Astrocyte (in vitro differentiated cells and primary cell): ENCODE measurements around the gene LRRC28. TPM values are rescaled to one million over a fixed set of nuclear protein-coding genes. Genes with fewer than 3 reads are reported as not detected.
A peak's percentile ranks its signal among the peaks of the same experiment; 100 is the strongest.

Experiments used
- DNase-seq: peaks from one replicate; pipeline ENCODE4 v3.0.0-alpha.2; 2010; ENCODE audit warnings: low read depth
- FAIRE-seq: peaks from 2 replicates; lab custom pipeline; 2011; peaks lifted over from hg19 to GRCh38; lab: Jason Lieb, UNC
- H2AFZ ChIP-seq: 2 replicates; pipeline ENCODE4 v1.6.0; 2012; ENCODE audit warnings: low read depth, low read length, inconsistent platforms
- H3K27ac ChIP-seq: 2 replicates; pipeline ENCODE4 v1.5.1; 2011; ENCODE audit warnings: low read depth, low read length, inconsistent platforms
- H3K27me3 ChIP-seq: 2 replicates; pipeline ENCODE4 v1.6.0; 2011; ENCODE audit warnings: low read length, inconsistent platforms; ENCODE audit not compliant: insufficient read depth
- H3K36me3 ChIP-seq: 2 replicates; pipeline ENCODE4 v1.5.1; 2011; ENCODE audit warnings: low read length, inconsistent platforms; ENCODE audit not compliant: insufficient read depth
- H3K4me1 ChIP-seq: 2 replicates; pipeline ENCODE4 v1.5.1; 2011; ENCODE audit warnings: low read length, inconsistent platforms; ENCODE audit not compliant: insufficient read depth
- H3K4me2 ChIP-seq: 2 replicates; pipeline ENCODE4 v1.6.0; 2012; ENCODE audit warnings: low read length, inconsistent platforms
- H3K4me3 ChIP-seq: 2 replicates; pipeline ENCODE4 v1.5.1; 2011; ENCODE audit warnings: low read depth, mild to moderate bottlenecking, low read length, inconsistent platforms; ENCODE audit not compliant: insufficient read depth
- H3K79me2 ChIP-seq: 2 replicates; pipeline ENCODE4 v1.6.0; 2012; ENCODE audit warnings: mild to moderate bottlenecking, low read length, inconsistent platforms; ENCODE audit not compliant: insufficient read depth
- H3K9ac ChIP-seq: 2 replicates; pipeline ENCODE4 v1.6.0; 2012; ENCODE audit warnings: mild to moderate bottlenecking, low read length, inconsistent platforms
- H3K9me3 ChIP-seq: 2 replicates; pipeline ENCODE4 v1.5.1; 2012; ENCODE audit warnings: low read depth, mild to moderate bottlenecking, low read length, inconsistent platforms; ENCODE audit not compliant: insufficient read depth
- H4K20me1 ChIP-seq: 2 replicates; pipeline ENCODE4 v1.6.0; 2012; ENCODE audit warnings: low read length, inconsistent platforms; ENCODE audit not compliant: insufficient read depth
- H3K27ac Mint-ChIP-seq: one replicate; pipeline ENCODE4 v1.8.0; 2021; ENCODE audit warnings: mild to moderate bottlenecking, mixed read lengths; ENCODE audit not compliant: unreplicated experiment
- H3K27me3 Mint-ChIP-seq: one replicate; pipeline ENCODE4 v1.8.0; 2021; ENCODE audit warnings: low read depth, mixed read lengths; ENCODE audit not compliant: unreplicated experiment
- H3K36me3 Mint-ChIP-seq: one replicate; pipeline ENCODE4 v1.8.0; 2021; ENCODE audit warnings: low read depth, mixed read lengths; ENCODE audit not compliant: unreplicated experiment
- H3K4me1 Mint-ChIP-seq: one replicate; pipeline ENCODE4 v1.8.0; 2021; ENCODE audit warnings: low read depth, mixed read lengths; ENCODE audit not compliant: unreplicated experiment
- H3K4me3 Mint-ChIP-seq: one replicate; pipeline ENCODE4 v1.8.0; 2021; ENCODE audit warnings: mild to moderate bottlenecking, moderate library complexity, mixed read lengths; ENCODE audit not compliant: unreplicated experiment
- H3K9me3 Mint-ChIP-seq: one replicate; pipeline ENCODE4 v1.8.0; 2021; ENCODE audit warnings: mild to moderate bottlenecking, mixed read lengths; ENCODE audit not compliant: unreplicated experiment
- CTCF ChIP-seq: IDR thresholded peaks from 2 replicates; pipeline ENCODE4 v1.5.1; 2011; ENCODE audit warnings: low read depth, mild to moderate bottlenecking, inconsistent platforms, low read length, moderate library complexity; ENCODE audit not compliant: insufficient read depth
- EZH2 ChIP-seq: IDR thresholded peaks from 2 replicates; pipeline ENCODE4 v1.6.1; 2012; ENCODE audit warnings: mild to moderate bottlenecking, low read length, inconsistent platforms; ENCODE audit not compliant: insufficient read depth
- total RNA-seq: library from RNA; stranded (reverse); gene quantifications from 2 replicates; pipeline ENCODE4 v1.2.1, GENCODE V29; 2021

The LRRC28 gene
- total RNA-seq, 1 donor from 2014 or later, result 28.1 TPM

GRCh38 chr15:99238849-99239248 is 12.4 kb upstream of the LRRC28 start:
- FAIRE-seq (no peak), DNase-seq (no peak)
- Histone ChIP-seq H3K36me3 (peaks cover 7% of the 10 kb centered on the region), H3K4me2 (no peak overlapping the region), H3K9me3 (no peaks in the 10 kb centered on the region), H3K79me2 (peaks cover 32% of the 10 kb centered on the region), H3K4me3 (no peak overlapping the region), H4K20me1 (peaks cover 3% of the 10 kb centered on the region), H3K27ac (no peak overlapping the region), H3K9ac (no peak overlapping the region), H3K4me1 (no peaks in the 10 kb centered on the region), H3K27me3 (no peaks in the 10 kb centered on the region), H2AFZ (no peak overlapping the region)
- no peak overlapping the region for H3K27ac Mint-ChIP-seq
- H3K9me3 Mint-ChIP-seq, result peaks cover 2% of the 10 kb centered on the region
- no peak overlapping the region for H3K4me3 Mint-ChIP-seq
- no peaks in the 10 kb centered on the region for H3K27me3 Mint-ChIP-seq
- TF ChIP-seq EZH2 (no peak), CTCF (no peak)
- peaks cover 7% of the 10 kb centered on the region for H3K4me1 Mint-ChIP-seq
- peaks cover 3% of the 10 kb centered on the region for H3K36me3 Mint-ChIP-seq

- no peak overlapping the region for H3K27ac ChIP-seq
- H3K9ac ChIP-seq, result no peak overlapping the region
These were observed 11.6 kb upstream of the LRRC28 start for GRCh38 chr15:99239545-99240198.

More at GRCh38 chr15:99239545-99240198, 11.6 kb upstream of the LRRC28 start:
- Histone ChIP-seq H3K9me3 (no peaks in the 10 kb centered on the region), H3K4me3 (no peak overlapping the region), H3K4me2 (no peak overlapping the region), H3K27me3 (no peaks in the 10 kb centered on the region), H3K4me1 (no peaks in the 10 kb centered on the region), H3K79me2 (peaks cover 39% of the 10 kb centered on the region), H3K36me3 (peaks cover 7% of the 10 kb centered on the region), H2AFZ (no peak overlapping the region), H4K20me1 (peaks cover 3% of the 10 kb centered on the region)
- DNase-seq (peak; percentile 13), FAIRE-seq (no peak)
- H3K4me3 Mint-ChIP-seq, result no peak overlapping the region
- H3K4me1 Mint-ChIP-seq, result peaks cover 7% of the 10 kb centered on the region
- no peaks in the 10 kb centered on the region for H3K27me3 Mint-ChIP-seq
- TF ChIP-seq EZH2 (no peak), CTCF (no peak)
- peaks cover 2% of the 10 kb centered on the region for H3K9me3 Mint-ChIP-seq
- H3K27ac Mint-ChIP-seq, result no peak overlapping the region
- H3K36me3 Mint-ChIP-seq, result peaks cover 3% of the 10 kb centered on the region
